ENCODE data around the gene COQ9. TPM values are rescaled to one million over a fixed set of nuclear protein-coding genes. Genes with fewer than 3 reads are reported as not detected.

Gene COQ9
- total and polyA plus RNA-seq, 2 experiments from 2014 or later = 26.6 to 36.3 TPM

DNA sequence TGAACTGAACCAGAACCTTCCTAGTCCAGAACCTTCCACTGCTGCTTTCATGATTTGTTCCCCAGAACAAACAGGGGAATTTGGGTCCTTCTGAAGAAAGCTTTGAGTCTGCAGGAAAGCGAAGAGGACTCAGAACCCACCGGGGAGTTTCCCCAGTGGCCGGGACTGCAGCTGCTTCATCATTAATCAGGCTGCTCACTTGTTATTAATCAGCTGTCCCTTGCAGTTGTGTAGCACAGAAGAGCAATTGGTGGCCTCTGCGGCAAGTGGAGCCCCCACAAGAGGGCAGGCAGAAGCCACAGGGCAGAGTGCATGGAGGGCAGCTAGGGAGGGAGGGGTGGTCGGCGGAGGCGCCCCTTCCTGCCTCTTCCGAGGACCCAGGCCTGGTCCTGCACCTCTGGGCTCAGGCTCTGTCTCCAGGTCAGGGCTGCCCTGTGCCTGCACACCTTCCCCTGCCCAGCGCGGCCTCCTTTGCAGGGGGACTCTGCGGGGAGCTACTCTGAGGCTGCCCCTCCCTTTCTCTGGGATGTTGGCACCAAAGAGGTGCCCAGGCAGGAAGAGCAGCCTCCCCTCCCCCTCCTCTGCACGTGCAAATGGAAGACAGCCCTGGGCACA, 35.8 kb upstream of the COQ9 start:
- no peak for ATAC-seq

DNA sequence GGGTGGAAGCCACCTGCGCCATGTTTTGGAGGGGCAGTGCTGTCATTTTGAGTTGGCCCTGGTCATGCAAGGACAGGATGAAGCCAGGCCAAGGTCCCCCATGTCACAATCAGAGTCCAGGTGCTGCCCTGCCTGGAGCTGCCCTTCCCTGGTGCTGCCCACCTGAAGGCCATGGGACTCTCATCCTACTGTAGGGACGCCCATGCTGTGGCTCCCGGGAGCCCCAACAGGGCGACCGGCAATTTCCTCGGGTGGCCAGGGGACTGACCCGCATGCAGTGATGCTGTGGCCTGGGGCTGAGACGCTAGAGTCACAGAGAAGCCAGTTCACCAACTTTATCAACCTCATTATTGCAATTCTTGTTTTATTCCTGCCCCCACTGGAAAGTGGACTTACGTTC, 34.7 kb upstream of the COQ9 start:
- Mint-ChIP-seq H3K4me1 (peaks cover 18% of the 10 kb centered on the region), H3K27ac (no peak overlapping the region), H3K27me3 (ENCODE audit: insufficient read depth, low read depth, poor library complexity) (peaks cover 10% of the 10 kb centered on the region), H3K36me3 (ENCODE audit: low read depth) (no peaks in the 10 kb centered on the region), H3K4me3 (no peak overlapping the region), H3K9me3 (no peaks in the 10 kb centered on the region)
- H3K4me3 ChIP-seq = no peak overlapping the region
- H3K9me2 ChIP-seq (ENCODE audit: insufficient read depth) = 0 out of 2 replicates have a peak, but pooled peaks cover 2% of the 10 kb centered on the region
- ATAC-seq = no peak
- H4K20me1 ChIP-seq (replicated peaks; ENCODE audit: insufficient read depth) = no peaks in the 10 kb centered on the region
- H3K36me3 ChIP-seq (ENCODE audit: insufficient read depth) = no peaks in the 10 kb centered on the region
- peaks cover under 1% of the 10 kb centered on the region; the same call in 1 of the 2 replicates for H3F3A ChIP-seq (replicated peaks; ENCODE audit: low read depth)
- H2AFZ ChIP-seq = no peak overlapping the region
- H3K27me3 ChIP-seq (ENCODE audit: insufficient read depth) = no peaks in the 10 kb centered on the region
- no peak overlapping the region for H3K27ac ChIP-seq (ENCODE audit: low read depth)
- H3K4me2 ChIP-seq = no peak overlapping the region
- no peaks in the 10 kb centered on the region for H3K79me2 ChIP-seq (replicated peaks; ENCODE audit: insufficient read depth)
- DNase-seq (ENCODE audit: low spot score) = no peak
- H3K4me1 ChIP-seq (ENCODE audit: insufficient read depth) = no peaks in the 10 kb centered on the region; the same call in 1 of the 2 replicates
- TF ChIP-seq POLR2AphosphoS5 (IDR thresholded peaks at IDR 0.05; ENCODE audit: low read depth) (no peak), NANOG (IDR thresholded peaks at IDR 0.05; ENCODE audit: borderline replicate concordance) (no peak), JUNB (IDR thresholded peaks at IDR 0.05; ENCODE audit: unreplicated experiment) (no peak), EZH2 (IDR thresholded peaks at IDR 0.05; ENCODE audit: low read depth, unreplicated experiment) (no peak), STAT1 (IDR thresholded peaks at IDR 0.05; ENCODE audit: unreplicated experiment) (no peak), EZH2phosphoT487 (IDR thresholded peaks at IDR 0.05; ENCODE audit: unreplicated experiment) (no peak)
- TF ChIP-seq, protein P1, sequence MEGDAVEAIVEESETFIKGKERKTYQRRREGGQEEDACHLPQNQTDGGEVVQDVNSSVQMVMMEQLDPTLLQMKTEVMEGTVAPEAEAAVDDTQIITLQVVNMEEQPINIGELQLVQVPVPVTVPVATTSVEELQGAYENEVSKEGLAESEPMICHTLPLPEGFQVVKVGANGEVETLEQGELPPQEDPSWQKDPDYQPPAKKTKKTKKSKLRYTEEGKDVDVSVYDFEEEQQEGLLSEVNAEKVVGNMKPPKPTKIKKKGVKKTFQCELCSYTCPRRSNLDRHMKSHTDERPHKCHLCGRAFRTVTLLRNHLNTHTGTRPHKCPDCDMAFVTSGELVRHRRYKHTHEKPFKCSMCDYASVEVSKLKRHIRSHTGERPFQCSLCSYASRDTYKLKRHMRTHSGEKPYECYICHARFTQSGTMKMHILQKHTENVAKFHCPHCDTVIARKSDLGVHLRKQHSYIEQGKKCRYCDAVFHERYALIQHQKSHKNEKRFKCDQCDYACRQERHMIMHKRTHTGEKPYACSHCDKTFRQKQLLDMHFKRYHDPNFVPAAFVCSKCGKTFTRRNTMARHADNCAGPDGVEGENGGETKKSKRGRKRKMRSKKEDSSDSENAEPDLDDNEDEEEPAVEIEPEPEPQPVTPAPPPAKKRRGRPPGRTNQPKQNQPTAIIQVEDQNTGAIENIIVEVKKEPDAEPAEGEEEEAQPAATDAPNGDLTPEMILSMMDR (conservative IDR thresholded peaks at IDR 0.05; ENCODE audit: low read depth in 2 of 2) = no peak
- TF ChIP-seq, protein P2, sequence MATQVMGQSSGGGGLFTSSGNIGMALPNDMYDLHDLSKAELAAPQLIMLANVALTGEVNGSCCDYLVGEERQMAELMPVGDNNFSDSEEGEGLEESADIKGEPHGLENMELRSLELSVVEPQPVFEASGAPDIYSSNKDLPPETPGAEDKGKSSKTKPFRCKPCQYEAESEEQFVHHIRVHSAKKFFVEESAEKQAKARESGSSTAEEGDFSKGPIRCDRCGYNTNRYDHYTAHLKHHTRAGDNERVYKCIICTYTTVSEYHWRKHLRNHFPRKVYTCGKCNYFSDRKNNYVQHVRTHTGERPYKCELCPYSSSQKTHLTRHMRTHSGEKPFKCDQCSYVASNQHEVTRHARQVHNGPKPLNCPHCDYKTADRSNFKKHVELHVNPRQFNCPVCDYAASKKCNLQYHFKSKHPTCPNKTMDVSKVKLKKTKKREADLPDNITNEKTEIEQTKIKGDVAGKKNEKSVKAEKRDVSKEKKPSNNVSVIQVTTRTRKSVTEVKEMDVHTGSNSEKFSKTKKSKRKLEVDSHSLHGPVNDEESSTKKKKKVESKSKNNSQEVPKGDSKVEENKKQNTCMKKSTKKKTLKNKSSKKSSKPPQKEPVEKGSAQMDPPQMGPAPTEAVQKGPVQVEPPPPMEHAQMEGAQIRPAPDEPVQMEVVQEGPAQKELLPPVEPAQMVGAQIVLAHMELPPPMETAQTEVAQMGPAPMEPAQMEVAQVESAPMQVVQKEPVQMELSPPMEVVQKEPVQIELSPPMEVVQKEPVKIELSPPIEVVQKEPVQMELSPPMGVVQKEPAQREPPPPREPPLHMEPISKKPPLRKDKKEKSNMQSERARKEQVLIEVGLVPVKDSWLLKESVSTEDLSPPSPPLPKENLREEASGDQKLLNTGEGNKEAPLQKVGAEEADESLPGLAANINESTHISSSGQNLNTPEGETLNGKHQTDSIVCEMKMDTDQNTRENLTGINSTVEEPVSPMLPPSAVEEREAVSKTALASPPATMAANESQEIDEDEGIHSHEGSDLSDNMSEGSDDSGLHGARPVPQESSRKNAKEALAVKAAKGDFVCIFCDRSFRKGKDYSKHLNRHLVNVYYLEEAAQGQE (IDR thresholded peaks at IDR 0.05; ENCODE audit: unreplicated experiment) = no peak

More for the DNA sequence above, 35.8 kb upstream of the COQ9 start:
- no peak overlapping the region for H3K4me2 ChIP-seq
- no peaks in the 10 kb centered on the region for H4K20me1 ChIP-seq (replicated peaks; ENCODE audit: insufficient read depth)
- Mint-ChIP-seq H3K4me3 (no peak overlapping the region), H3K36me3 (ENCODE audit: low read depth) (no peaks in the 10 kb centered on the region), H3K27me3 (ENCODE audit: insufficient read depth, low read depth, poor library complexity) (peaks cover 2% of the 10 kb centered on the region), H3K27ac (no peak overlapping the region), H3K4me1 (peaks cover 10% of the 10 kb centered on the region; the same call in 2 of the 3 replicates), H3K9me3 (no peaks in the 10 kb centered on the region)
- no peaks in the 10 kb centered on the region for H3K36me3 ChIP-seq (ENCODE audit: insufficient read depth)
- 0 out of 2 replicates have a peak, but pooled peaks cover 4% of the 10 kb centered on the region for H3K9me2 ChIP-seq (ENCODE audit: insufficient read depth)
- H3F3A ChIP-seq (replicated peaks; ENCODE audit: low read depth) = no peaks in the 10 kb centered on the region
- TF ChIP-seq, protein P1 (conservative IDR thresholded peaks at IDR 0.05; ENCODE audit: low read depth in 2 of 2) = peak in 1 of 2 experiments; percentile 18; a peak in 1 of 4 replicates
- TF ChIP-seq, protein P3, sequence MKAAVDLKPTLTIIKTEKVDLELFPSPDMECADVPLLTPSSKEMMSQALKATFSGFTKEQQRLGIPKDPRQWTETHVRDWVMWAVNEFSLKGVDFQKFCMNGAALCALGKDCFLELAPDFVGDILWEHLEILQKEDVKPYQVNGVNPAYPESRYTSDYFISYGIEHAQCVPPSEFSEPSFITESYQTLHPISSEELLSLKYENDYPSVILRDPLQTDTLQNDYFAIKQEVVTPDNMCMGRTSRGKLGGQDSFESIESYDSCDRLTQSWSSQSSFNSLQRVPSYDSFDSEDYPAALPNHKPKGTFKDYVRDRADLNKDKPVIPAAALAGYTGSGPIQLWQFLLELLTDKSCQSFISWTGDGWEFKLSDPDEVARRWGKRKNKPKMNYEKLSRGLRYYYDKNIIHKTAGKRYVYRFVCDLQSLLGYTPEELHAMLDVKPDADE (IDR thresholded peaks at IDR 0.05) = no peak
- no peak for DNase-seq (ENCODE audit: low spot score)
- no peak overlapping the region for H2AFZ ChIP-seq
- H3K4me1 ChIP-seq (ENCODE audit: insufficient read depth) = no peaks in the 10 kb centered on the region; the same call in 1 of the 2 replicates
- no peaks in the 10 kb centered on the region for H3K27me3 ChIP-seq (ENCODE audit: insufficient read depth)
- no peak overlapping the region for H3K4me3 ChIP-seq
- no peaks in the 10 kb centered on the region for H3K79me2 ChIP-seq (replicated peaks; ENCODE audit: insufficient read depth)
- no peak overlapping the region for H3K27ac ChIP-seq (ENCODE audit: low read depth)

All from GM23338 (cell line).